ENCODE results near the gene WBP2. TPM values are rescaled to one million over a fixed set of nuclear protein-coding genes. Genes with fewer than 3 reads are reported as not detected.
A peak's percentile ranks its signal among the peaks of the same experiment; 100 is the strongest.

The WBP2 gene
- total and polyA plus RNA-seq, 2 of the 8 experiments (the other 6 are each of a cell fraction or from before 2014, with no cell fraction given), result 48.2 to 71.2 TPM

DNA sequence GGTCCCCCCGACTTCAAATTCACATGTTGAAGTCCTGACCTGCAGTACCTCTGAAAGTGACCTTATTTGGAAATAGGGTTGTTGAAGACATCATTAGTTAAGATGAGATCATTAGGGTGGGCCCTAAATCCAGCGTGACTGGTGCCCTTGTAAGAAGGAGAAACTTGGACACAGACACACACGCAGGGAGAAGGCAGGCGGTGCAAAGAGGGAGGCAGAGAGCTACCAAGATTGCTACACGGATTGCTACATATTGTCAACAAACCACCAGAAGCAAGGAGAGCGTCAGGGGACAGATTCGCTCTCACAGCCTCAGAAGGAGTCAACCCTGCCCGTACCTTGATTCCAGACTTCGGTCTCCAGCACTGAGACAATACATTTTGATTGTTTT is 6.8 kb upstream of the WBP2 start:
- Histone ChIP-seq H2BK15ac (ENCODE audit: low read length) (peak overlapping the region; percentile 88), H3K27ac (ENCODE audit: low read depth, low read length) (no peak overlapping the region), H3K27me3 (replicated peaks in 1 of 4; ENCODE audit: control insufficient read depth in 3 of 4, extremely low read depth in 1 of 4, insufficient read depth in 3 of 4, low read length in 3 of 4) (no peaks in the 10 kb centered on the region), H3K23ac (ENCODE audit: insufficient read length) (no peak overlapping the region), H4K20me1 (replicated peaks in 1 of 2; ENCODE audit: control insufficient read depth in 1 of 2, insufficient read depth in 2 of 2, low read length in 2 of 2) (no peaks in the 10 kb centered on the region), H3K4ac (replicated peaks; ENCODE audit: insufficient read length, low read depth, low read length) (no peak overlapping the region), H3K79me1 (ENCODE audit: low read depth, low read length) (no peaks in the 10 kb centered on the region), H3K4me1 (replicated peaks in 1 of 4; ENCODE audit: control insufficient read depth in 3 of 4, insufficient read depth in 4 of 4, low read length in 3 of 4) (peaks cover 0 to 3% (median 1%) of the 10 kb centered on the region in 4 experiments; a peak in 4 of 7 replicates), H2BK120ac (replicated peaks; ENCODE audit: low read depth, low read length) (no peak overlapping the region), H2BK20ac (ENCODE audit: low read length) (no peak overlapping the region), H3K18ac (ENCODE audit: extremely low read depth, low read length) (no peak overlapping the region), H3K36me3 (ENCODE audit: control insufficient read depth in 2 of 4, insufficient read depth in 4 of 4, low read length in 3 of 4) (no peaks in the 10 kb centered on the region), H3K56ac (replicated peaks; ENCODE audit: insufficient read length, low read depth, low read length) (no peak overlapping the region), H3K9ac (replicated peaks in 1 of 4; ENCODE audit: extremely low read depth in 1 of 4, low read depth in 3 of 4, low read length in 3 of 4) (no peak overlapping the region), H4K8ac (ENCODE audit: extremely low read depth, insufficient read depth, low read length) (no peak overlapping the region), H3K4me3 (ENCODE audit: extremely low read depth in 1 of 4, insufficient read depth in 2 of 4, low read depth in 3 of 4, low read length in 4 of 4) (no peak overlapping the region), H2AFZ (ENCODE audit: low read length) (0 out of 2 replicates have a peak overlapping the region, but pooled peaks have one; percentile 34), H4K5ac (ENCODE audit: insufficient read length, low read depth, low read length) (no peak overlapping the region), H3K79me2 (ENCODE audit: control insufficient read depth in 1 of 2, insufficient read depth in 2 of 2, low read length in 2 of 2) (no peaks in the 10 kb centered on the region), H2AK5ac (ENCODE audit: low read depth, low read length) (no peak overlapping the region; the same call in 1 of the 2 replicates), H3K4me2 (ENCODE audit: insufficient read depth in 1 of 2, low read depth in 2 of 2, low read length in 2 of 2) (no peak overlapping the region), H3K9me3 (ENCODE audit: insufficient read depth in 2 of 2, low read depth in 1 of 2, low read length in 1 of 2) (no peaks in the 10 kb centered on the region), H2BK12ac (ENCODE audit: low read depth, low read length) (peak overlapping the region; percentile 68; the same call in 1 of the 2 replicates), H3K23me2 (ENCODE audit: low read depth, low read length) (no peaks in the 10 kb centered on the region), H3K14ac (ENCODE audit: insufficient read length) (no peak overlapping the region), H4K91ac (replicated peaks; ENCODE audit: insufficient read length, low read length) (no peak overlapping the region), H2BK5ac (ENCODE audit: low read depth, low read length) (no peak overlapping the region)
- WGBS, 2 experiments (ENCODE audit: extremely low coverage in 1 of 2, insufficient coverage in 1 of 2, insufficient read length in 1 of 2, insufficient replicate concordance in 2 of 2, low coverage in 1 of 2, low lambda C conversion rate in 2 of 2, missing lambda C conversion rate in 1 of 2), result 88% methylated on average over 9 of the region's 9 CpGs; no CpG with 5 or more reads in 1 of the 2 experiments
- FAIRE-seq (no peak), DNase-seq (ENCODE audit: low read depth in 1 of 2, low spot score in 2 of 2) (no peak)
- TF ChIP-seq BCL11A (IDR thresholded peaks at IDR 0.05; ENCODE audit: low read depth in 2 of 2, low read length in 2 of 2) (no peak), SRF (IDR thresholded peaks at IDR 0.05; ENCODE audit: low read depth, low read length) (peak; percentile 34; the same call in 1 of the 2 replicates)
- ChIA-PET CTCF (ENCODE audit: partially characterized antibody) (interaction anchor here (0.8 to 27.2 kb wide), 18 partner anchors 9 to 704 kb away, joined by 3 to 563 read pairs (median 5); partner anchors contain the start of genes TRIM47, TRIM65 and UNC13D), POLR2A (ENCODE audit: partially characterized antibody) (interaction anchor here (0.6 to 2.2 kb wide), 11 partner anchors 11 to 83 kb away, joined by 3 to 12 read pairs (median 4); partner anchors contain the start of gene UNK)
